ENCODE results near the gene PARVA. TPM values are rescaled to one million over a fixed set of nuclear protein-coding genes. Genes with fewer than 3 reads are reported as not detected.

Gene PARVA
- total RNA-seq, 2 donors from 2014 or later, result 55.9 to 58.1 TPM

- Histone ChIP-seq H3K27ac (no peak overlapping the region), H3K27me3 (no peaks in the 10 kb centered on the region)
- DNase-seq (ENCODE audit: low spot score), result peak; percentile 43
Observed at GRCh38 chr11:12541583-12542151, 164.3 kb downstream of the PARVA start.

GRCh38 chr11:12542186-12542935 lies 165.0 kb downstream of the PARVA start:
- Histone ChIP-seq H3K27me3 (no peaks in the 10 kb centered on the region), H3K4me1 (peaks cover 0 to 19% of the 10 kb centered on the region in 2 donors), H3K9me3 (no peaks in the 10 kb centered on the region), H3K4me3 (no peak overlapping the region), H3K36me3 (no peaks in the 10 kb centered on the region), H3K27ac (no peak overlapping the region)
- no peak for TF ChIP-seq CTCF (IDR thresholded peaks at IDR 0.05)
- DNase-seq (ENCODE audit: low spot score), result peak; percentile 42

More at GRCh38 chr11:12541583-12542151, 164.3 kb downstream of the PARVA start:
- Histone ChIP-seq H3K36me3 (no peaks in the 10 kb centered on the region), H3K4me1 (peaks cover 0 to 19% of the 10 kb centered on the region in 2 donors), H3K9me3 (no peaks in the 10 kb centered on the region), H3K4me3 (no peak overlapping the region)
- TF ChIP-seq CTCF (IDR thresholded peaks at IDR 0.05), result no peak

GRCh38 chr11:12543596-12544415 lies 166.4 kb downstream of the PARVA start:
- no peaks in the 10 kb centered on the region for H3K27me3 ChIP-seq
- no peak for TF ChIP-seq CTCF (IDR thresholded peaks at IDR 0.05)
- no peak overlapping the region for H3K27ac ChIP-seq
- DNase-seq (ENCODE audit: low spot score), result peak; percentile 38
- H3K4me1 ChIP-seq, result peaks cover 0 to 24% of the 10 kb centered on the region in 2 donors
- H3K4me3 ChIP-seq, result no peak overlapping the region
- no peaks in the 10 kb centered on the region for H3K36me3 ChIP-seq
- H3K9me3 ChIP-seq, result no peaks in the 10 kb centered on the region

- no peak for TF ChIP-seq CTCF (IDR thresholded peaks at IDR 0.05)
- Histone ChIP-seq H3K27ac (no peak overlapping the region), H3K36me3 (no peaks in the 10 kb centered on the region), H3K4me3 (no peak overlapping the region), H3K9me3 (no peaks in the 10 kb centered on the region), H3K27me3 (no peaks in the 10 kb centered on the region), H3K4me1 (peaks cover 0 to 23% of the 10 kb centered on the region in 2 donors)
- peak; percentile 58 for DNase-seq (ENCODE audit: low spot score)
Observed at GRCh38 chr11:12544986-12545775, 167.8 kb downstream of the PARVA start.

- Histone ChIP-seq H3K27ac (no peak overlapping the region), H3K27me3 (no peaks in the 10 kb centered on the region), H3K9me3 (no peaks in the 10 kb centered on the region), H3K36me3 (no peaks in the 10 kb centered on the region), H3K4me1 (peaks cover 0 to 13% of the 10 kb centered on the region in 2 donors), H3K4me3 (no peak overlapping the region)
- peak; percentile 34 for DNase-seq (ENCODE audit: low spot score)
- TF ChIP-seq CTCF (IDR thresholded peaks at IDR 0.05), result no peak
Observed at GRCh38 chr11:12546122-12546521, 168.8 kb downstream of the PARVA start.

All from right atrium auricular region (tissue), 2 donors.